Tibial nerve (tissue), 4 donors: ENCODE results near the gene CFAP20DC.

Experiments
- EP300 ChIP-seq, 2 donors: sonication (generic); formaldehyde crosslinking; IDR thresholded peaks; one replicate each; pipeline ENCODE4 v1.6.1; 2017; ENCODE audit warnings: antibody characterized with exemption in 2 of 2, mild to moderate bottlenecking in 1 of 2
- POLR2A ChIP-seq, 2 donors: fragments of 450-650 bp; IDR thresholded peaks; one replicate each; pipeline ENCODE4 v1.6.1; 2017; ENCODE audit warnings: antibody characterized with exemption in 2 of 2, mild to moderate bottlenecking in 2 of 2, moderate library complexity in 2 of 2
- TF ChIP-seq, protein P1 (sequence below), 5 experiments: fragments of 200-600 bp in 3 of 5; fragments of 450-650 bp in 2 of 5; sonication (generic) in 3 of 5; IDR thresholded peaks; one replicate each; pipeline ENCODE4 v1.5.1; 2016 to 2019; ENCODE audit warnings: antibody characterized with exemption in 5 of 5, mild to moderate bottlenecking in 3 of 5, moderate library complexity in 2 of 5

GRCh38 chr3:58784888-58785287, 264.9 kb downstream of the CFAP20DC start:
- TF ChIP-seq POLR2A (IDR thresholded peaks at IDR 0.05) (no peak), EP300 (IDR thresholded peaks at IDR 0.05) (no peak)
- TF ChIP-seq, protein P1, sequence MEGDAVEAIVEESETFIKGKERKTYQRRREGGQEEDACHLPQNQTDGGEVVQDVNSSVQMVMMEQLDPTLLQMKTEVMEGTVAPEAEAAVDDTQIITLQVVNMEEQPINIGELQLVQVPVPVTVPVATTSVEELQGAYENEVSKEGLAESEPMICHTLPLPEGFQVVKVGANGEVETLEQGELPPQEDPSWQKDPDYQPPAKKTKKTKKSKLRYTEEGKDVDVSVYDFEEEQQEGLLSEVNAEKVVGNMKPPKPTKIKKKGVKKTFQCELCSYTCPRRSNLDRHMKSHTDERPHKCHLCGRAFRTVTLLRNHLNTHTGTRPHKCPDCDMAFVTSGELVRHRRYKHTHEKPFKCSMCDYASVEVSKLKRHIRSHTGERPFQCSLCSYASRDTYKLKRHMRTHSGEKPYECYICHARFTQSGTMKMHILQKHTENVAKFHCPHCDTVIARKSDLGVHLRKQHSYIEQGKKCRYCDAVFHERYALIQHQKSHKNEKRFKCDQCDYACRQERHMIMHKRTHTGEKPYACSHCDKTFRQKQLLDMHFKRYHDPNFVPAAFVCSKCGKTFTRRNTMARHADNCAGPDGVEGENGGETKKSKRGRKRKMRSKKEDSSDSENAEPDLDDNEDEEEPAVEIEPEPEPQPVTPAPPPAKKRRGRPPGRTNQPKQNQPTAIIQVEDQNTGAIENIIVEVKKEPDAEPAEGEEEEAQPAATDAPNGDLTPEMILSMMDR (IDR thresholded peaks at IDR 0.05): no peak
